Small intestine (tissue), 7 donors: ENCODE measurements around the gene KCTD19. TPM values are rescaled to one million over a fixed set of nuclear protein-coding genes. Genes with fewer than 3 reads are reported as not detected.
A peak's percentile ranks its signal among the peaks of the same experiment; 100 is the strongest.

Experiments
- DNase-seq, 2 donors: peaks; one replicate each; pipeline versions ENCODE4 v3.0.0 to v3.0.0-alpha.2; 2013
- FAIRE-seq: peaks from 2 replicates; lab custom pipeline; 2012; peaks lifted over from hg19 to GRCh38; lab: Jason Lieb, UNC
- H3K27ac ChIP-seq, 3 donors: one replicate each; pipeline ENCODE4 v1.5.1; 2013; ENCODE audit warnings: low read length in 2 of 3, mild to moderate bottlenecking in 2 of 3, control low read depth in 1 of 3, inconsistent platforms in 1 of 3, low read depth in 1 of 3, moderate library complexity in 1 of 3
- H3K27me3 ChIP-seq, 3 donors: one replicate each; pipeline ENCODE4 v1.6.1; 2013; ENCODE audit warnings: low read length in 3 of 3, inconsistent platforms in 1 of 3; ENCODE audit not compliant: control insufficient read depth in 3 of 3, insufficient read depth in 3 of 3
- H3K36me3 ChIP-seq, 3 donors: one replicate each; pipeline ENCODE4 v1.6.1; 2013; ENCODE audit warnings: low read length in 3 of 3, inconsistent platforms in 1 of 3, low read depth in 1 of 3, mild to moderate bottlenecking in 1 of 3, moderate library complexity in 1 of 3; ENCODE audit not compliant: control insufficient read depth in 3 of 3, insufficient read depth in 2 of 3
- H3K4me1 ChIP-seq, 3 donors: one replicate each; pipeline ENCODE4 v1.6.1; 2013; ENCODE audit warnings: low read length in 2 of 3, inconsistent platforms in 1 of 3, low read depth in 1 of 3, mild to moderate bottlenecking in 1 of 3, moderate library complexity in 1 of 3; ENCODE audit not compliant: control insufficient read depth in 3 of 3, insufficient read depth in 2 of 3
- H3K4me3 ChIP-seq, 3 donors: one replicate each; pipeline ENCODE4 v1.5.1; 2013; ENCODE audit warnings: low read length in 3 of 3, control low read depth in 1 of 3, inconsistent platforms in 1 of 3, low read depth in 1 of 3, mild to moderate bottlenecking in 1 of 3, moderate library complexity in 1 of 3
- H3K9me3 ChIP-seq, 2 donors: one replicate each; pipeline ENCODE4 v1.6.1; 2013; ENCODE audit warnings: low read depth in 1 of 2, low read length in 1 of 2; ENCODE audit not compliant: control insufficient read depth in 2 of 2, insufficient read depth in 1 of 2
- WGBS, 3 donors: extraction: QIAGEN DNeasy Blood & Tissue Kit; methylation state at CpG; one replicate each; pipeline ENCODE4 v1.1.7; 2013; 5-methylcytosine and 5-hydroxymethylcytosine counted together
- polyA plus RNA-seq, 4 donors: library from polyadenylated mRNA; stranded (reverse) in 3 of 4; unstranded in 1 of 4; fragments of 200-250 nt in 3 of 4; fragments of 120-200 nt in 1 of 4; gene quantifications; one replicate each; pipeline versions ENCODE4 v1.2.1 to v1.2.3, GENCODE V29; 2013
- donor health status: healthy with polysubstance abuse.
- donor health status: control.
- donor health status: control.
- donor health status: Bipolar disorder and iron deficiency.
- donor health status: healthy.

The KCTD19 gene
- polyA plus RNA-seq, 4 donors = 0.01 to 0.19 TPM; not detected in 2

DNA sequence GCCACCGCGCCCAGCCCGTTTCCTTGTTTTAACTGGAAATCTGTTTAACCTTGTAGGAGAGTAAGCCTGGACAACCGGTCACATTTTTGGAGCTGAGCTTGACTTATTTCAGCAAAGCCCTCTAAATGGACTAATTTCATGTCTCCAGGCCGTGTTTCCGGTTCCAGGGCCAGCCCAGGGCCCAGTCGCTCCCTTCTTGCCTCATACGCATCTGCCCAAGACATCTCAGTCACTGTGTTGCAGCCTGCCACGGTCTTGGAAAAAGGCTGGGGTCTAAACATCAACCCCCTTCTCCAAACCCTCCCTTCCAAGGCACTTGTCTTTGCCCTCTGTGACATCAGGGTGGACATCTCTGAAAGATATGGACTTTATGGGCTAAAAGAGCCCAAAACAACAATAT is 28.3 kb downstream of the KCTD19 start:
- no peak for FAIRE-seq

GRCh38 chr16:67296420-67296819 is 30.1 kb downstream of the KCTD19 start:
- no peak overlapping the region for H3K4me3 ChIP-seq
- WGBS, 3 donors = 34 to 59% (median 49%) methylated on average over 3 of the region's 3 CpGs
- no peaks in the 10 kb centered on the region for H3K27me3 ChIP-seq
- no peak for FAIRE-seq
- H3K27ac ChIP-seq = no peak overlapping the region
- H3K36me3 ChIP-seq = no peaks in the 10 kb centered on the region
- DNase-seq = no peak
- H3K4me1 ChIP-seq = no peaks in the 10 kb centered on the region
- no peaks in the 10 kb centered on the region for H3K9me3 ChIP-seq

More for the DNA sequence above, 28.3 kb downstream of the KCTD19 start:
- Histone ChIP-seq H3K36me3 (no peaks in the 10 kb centered on the region), H3K4me3 (no peak overlapping the region), H3K4me1 (no peaks in the 10 kb centered on the region), H3K27ac (no peak overlapping the region), H3K9me3 (no peaks in the 10 kb centered on the region), H3K27me3 (no peaks in the 10 kb centered on the region)
- WGBS, 3 donors = 91 to 96% (median 94%) methylated on average over 9 of the region's 9 CpGs
- DNase-seq = no peak

DNA sequence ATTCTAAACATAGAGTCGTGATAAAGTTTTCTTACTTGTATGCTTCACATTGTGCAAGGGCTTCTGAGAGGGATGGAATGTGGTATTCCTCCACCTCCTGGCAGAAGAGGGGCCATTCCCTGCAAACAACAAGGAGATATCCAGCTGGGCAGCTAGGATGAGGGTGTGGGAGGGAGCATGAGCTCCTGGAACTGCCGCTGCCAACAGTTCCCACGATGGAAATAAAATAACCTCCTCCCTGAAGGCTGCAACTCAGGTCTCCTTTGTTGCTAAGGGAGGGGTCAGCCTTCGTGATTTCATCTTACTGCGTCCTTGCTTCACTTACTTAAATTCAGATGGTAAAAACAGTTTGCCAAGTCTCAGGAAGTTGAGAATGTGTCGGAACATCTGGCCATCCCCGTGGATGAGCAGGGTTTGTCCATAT is 31.6 kb downstream of the KCTD19 start:
- FAIRE-seq = no peak
- H3K4me1 ChIP-seq = no peaks in the 10 kb centered on the region
- H3K4me3 ChIP-seq = no peak overlapping the region
- no peaks in the 10 kb centered on the region for H3K36me3 ChIP-seq
- 59 to 74% (median 74%) methylated on average over 7 of the region's 7 CpGs for WGBS, 3 donors
- H3K27me3 ChIP-seq = no peaks in the 10 kb centered on the region
- no peak overlapping the region for H3K27ac ChIP-seq
- no peaks in the 10 kb centered on the region for H3K9me3 ChIP-seq
- DNase-seq = no peak

GRCh38 chr16:67294171-67294757 is 32.3 kb downstream of the KCTD19 start:
- Histone ChIP-seq H3K4me1 (no peaks in the 10 kb centered on the region), H3K4me3 (no peak overlapping the region), H3K27me3 (no peaks in the 10 kb centered on the region), H3K27ac (no peak overlapping the region), H3K9me3 (no peaks in the 10 kb centered on the region), H3K36me3 (no peaks in the 10 kb centered on the region)
- no peak for FAIRE-seq
- 74 to 89% (median 87%) methylated on average over 4 of the region's 4 CpGs for WGBS, 3 donors
- no peak for DNase-seq

DNA sequence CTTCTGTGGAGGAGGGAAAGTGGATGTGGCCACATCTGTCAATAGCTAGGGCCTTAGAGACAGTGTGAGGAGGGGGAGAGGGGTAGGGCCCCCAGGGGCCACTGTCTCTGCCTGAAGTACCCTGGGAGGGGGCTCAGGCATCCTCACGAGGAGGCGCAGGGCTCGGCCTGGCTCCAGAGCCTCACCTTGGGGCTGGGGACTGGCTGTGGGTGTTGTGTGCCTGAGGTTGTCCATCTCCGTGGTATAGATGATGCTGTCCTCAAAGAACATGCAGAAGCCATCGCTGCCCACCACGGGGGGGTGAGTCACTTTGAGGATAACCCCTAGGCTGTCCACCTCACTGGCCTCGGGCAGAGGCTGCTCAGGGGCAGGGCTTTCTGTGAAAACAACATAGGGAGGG is 35.1 kb downstream of the KCTD19 start:
- Histone ChIP-seq H3K27ac (no peak overlapping the region), H3K4me1 (no peaks in the 10 kb centered on the region), H3K27me3 (no peaks in the 10 kb centered on the region), H3K4me3 (no peak overlapping the region), H3K9me3 (no peaks in the 10 kb centered on the region), H3K36me3 (peaks cover 0 to 16% (median 0%) of the 10 kb centered on the region in 3 donors)
- FAIRE-seq (no peak), DNase-seq (no peak)
- 82 to 88% (median 88%) methylated on average over 5 to 7 of the region's 7 CpGs for WGBS, 3 donors

- Histone ChIP-seq H3K9me3 (no peaks in the 10 kb centered on the region), H3K4me1 (no peaks in the 10 kb centered on the region), H3K27me3 (no peaks in the 10 kb centered on the region), H3K36me3 (peaks cover 0 to 31% (median 0%) of the 10 kb centered on the region in 3 donors), H3K27ac (no peak overlapping the region), H3K4me3 (no peak overlapping the region)
- no peak for FAIRE-seq
- no peak for DNase-seq
- WGBS, 3 donors = 95 to 97% (median 95%) methylated on average over 14 of the region's 14 CpGs
Measured at GRCh38 chr16:67287960-67288359, 38.6 kb downstream of the KCTD19 start.

- Histone ChIP-seq H3K27me3 (no peaks in the 10 kb centered on the region), H3K4me3 (no peak overlapping the region), H3K36me3 (peaks cover 0 to 39% (median 0%) of the 10 kb centered on the region in 3 donors), H3K27ac (no peak overlapping the region), H3K4me1 (no peaks in the 10 kb centered on the region), H3K9me3 (no peaks in the 10 kb centered on the region)
- 92 to 95% (median 93%) methylated on average over 28 of the region's 28 CpGs for WGBS, 3 donors
- FAIRE-seq (no peak), DNase-seq (no peak)
Measured at GRCh38 chr16:67286441-67287235, 39.9 kb downstream of the KCTD19 start.

DNA sequence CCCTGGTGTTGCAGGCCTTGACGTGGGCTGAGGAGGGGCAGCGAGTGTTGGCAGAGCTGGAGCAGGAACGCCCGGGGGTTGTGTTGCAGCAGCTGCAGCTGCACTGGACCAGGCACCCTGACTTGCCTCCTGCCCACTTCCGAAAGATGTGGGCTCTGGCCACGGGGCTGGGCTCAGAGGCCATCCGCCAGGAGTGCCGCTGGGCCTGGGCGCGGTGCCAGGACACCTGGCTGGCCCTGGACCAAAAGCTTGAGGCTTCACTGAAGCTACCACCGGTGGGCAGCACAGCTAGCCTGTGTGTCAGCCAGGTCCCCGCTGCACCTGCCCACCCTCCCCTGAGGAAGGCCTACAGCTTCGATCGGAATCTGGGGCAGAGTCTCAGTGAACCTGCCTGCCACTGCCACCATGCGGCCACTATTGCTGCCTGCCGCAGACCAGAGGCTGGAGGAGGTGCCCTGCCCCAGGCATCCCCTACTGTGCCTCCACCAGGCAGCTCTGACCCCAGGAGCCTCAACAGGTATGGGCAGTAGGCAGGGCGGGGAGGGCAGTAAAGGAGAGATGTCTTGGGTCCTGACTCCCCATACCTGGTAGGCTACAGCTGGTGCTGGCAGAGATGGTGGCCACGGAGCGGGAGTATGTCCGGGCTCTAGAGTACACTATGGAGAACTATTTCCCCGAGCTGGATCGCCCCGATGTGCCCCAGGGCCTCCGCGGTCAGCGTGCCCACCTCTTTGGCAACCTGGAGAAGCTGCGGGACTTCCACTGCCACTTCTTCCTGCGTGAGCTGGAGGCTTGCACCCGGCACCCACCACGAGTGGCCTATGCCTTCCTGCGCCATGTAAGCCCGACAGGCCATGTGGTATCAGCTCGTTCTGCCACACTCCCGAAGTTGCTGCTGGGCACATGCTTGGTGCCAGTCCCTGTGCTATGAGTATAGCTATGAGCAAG is 41.6 kb downstream of the KCTD19 start:
- FAIRE-seq = no peak
- Histone ChIP-seq H3K27ac (no peak overlapping the region), H3K36me3 (peaks cover 0 to 42% (median 0%) of the 10 kb centered on the region in 3 donors), H3K4me1 (no peaks in the 10 kb centered on the region), H3K4me3 (no peak overlapping the region), H3K27me3 (no peaks in the 10 kb centered on the region), H3K9me3 (no peaks in the 10 kb centered on the region)
- WGBS, 3 donors = 56 to 77% (median 67%) methylated on average over 30 to 34 of the region's 34 CpGs
- peak; percentile 33 to 55 for DNase-seq
